Adipocyte (in vitro differentiated cells): Measurements from ENCODE around the gene YTHDF2.
A peak's percentile ranks its signal among the peaks of the same experiment; 100 is the strongest.
"Not testable (repeated sequence)": the region's sequence is repeated elsewhere in the genome, so short reads cannot be mapped to it uniquely, and the experiment has no call there.

Experiments
- DNase-seq: peaks from one replicate; pipeline ENCODE4 v3.0.0-alpha.2; 2015; ENCODE audit warnings: low read depth
- H3K27me3 ChIP-seq: replicated peaks from 2 replicates; pipeline ENCODE4 v1.7.0; 2013; ENCODE audit warnings: mild to moderate bottlenecking, low read length, moderate library complexity; ENCODE audit not compliant: control insufficient read depth, insufficient read depth
- H3K36me3 ChIP-seq: 2 replicates; pipeline ENCODE4 v1.7.0; 2013; ENCODE audit warnings: low read length, mild to moderate bottlenecking, moderate library complexity; ENCODE audit not compliant: control insufficient read depth, insufficient read depth, severe bottlenecking
- H3K4me1 ChIP-seq: 2 replicates; pipeline ENCODE4 v1.7.0; 2013; ENCODE audit warnings: mild to moderate bottlenecking, low read length, moderate library complexity; ENCODE audit not compliant: control insufficient read depth, insufficient read depth
- H3K4me3 ChIP-seq: 2 replicates; pipeline ENCODE4 v1.7.0; 2013; ENCODE audit warnings: mild to moderate bottlenecking, low read length, moderate library complexity
- H3K9ac ChIP-seq: 2 replicates; pipeline ENCODE4 v1.7.0; 2013; ENCODE audit warnings: mild to moderate bottlenecking, low read length, moderate library complexity
- H3K9me3 ChIP-seq: 2 replicates; pipeline ENCODE4 v1.7.0; 2013; ENCODE audit warnings: mild to moderate bottlenecking, low read length, moderate library complexity; ENCODE audit not compliant: control insufficient read depth

The YTHDF2 gene

DNA sequence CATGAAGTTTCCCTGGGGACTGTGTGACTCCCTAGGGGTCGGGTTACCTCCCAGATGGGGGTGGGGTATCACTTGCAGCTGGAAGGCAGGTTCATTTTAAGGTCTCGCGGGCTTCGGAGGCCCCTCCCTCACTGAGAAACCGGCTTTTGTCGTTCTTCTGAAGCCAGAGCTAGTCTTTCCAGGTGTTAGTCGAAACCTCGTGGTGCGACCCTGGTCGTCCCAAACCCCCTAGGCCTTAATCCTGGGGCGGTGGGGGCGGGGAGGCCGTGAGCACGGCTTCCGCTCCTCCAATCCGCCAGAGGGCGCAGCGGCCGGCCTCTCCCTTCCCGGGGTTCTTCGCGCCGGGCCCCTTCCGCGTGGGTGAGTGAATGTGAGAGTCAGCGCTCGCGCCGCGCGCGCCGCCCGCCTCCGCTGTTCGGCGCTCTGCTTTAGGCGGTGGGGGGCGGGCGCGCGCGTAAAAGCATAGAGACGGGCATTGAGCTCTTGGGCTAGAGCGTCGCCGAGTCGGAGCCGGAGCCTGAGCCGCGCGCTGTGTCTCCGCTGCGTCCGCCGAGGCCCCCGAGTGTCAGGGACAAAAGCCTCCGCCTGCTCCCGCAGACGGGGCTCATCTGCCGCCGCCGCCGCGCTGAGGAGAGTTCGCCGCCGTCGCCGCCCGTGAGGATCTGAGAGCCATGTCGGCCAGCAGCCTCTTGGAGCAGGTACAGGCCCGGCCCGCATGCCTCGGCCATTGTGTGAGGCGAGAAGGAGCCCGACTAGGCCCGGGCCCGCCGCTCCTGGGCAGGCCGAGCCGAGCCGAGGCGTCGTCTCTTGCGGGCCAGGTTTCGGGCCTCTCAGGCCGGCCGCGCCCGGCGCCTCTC, at the start of gene YTHDF2:
TSS of gene YTHDF2 (plus strand) at position 491 of the 857 bp plus-strand sequence. CDS start at position 672, 181 bp downstream.
- peak; percentile 99 for DNase-seq
- Histone ChIP-seq H3K9me3 (no peaks in the 10 kb centered on the region), H3K4me1 (peaks cover 29% of the 10 kb centered on the region), H3K27me3 (no peaks in the 10 kb centered on the region), H3K9ac (peak within 1 kb of the TSS; percentile 100), H3K36me3 (peaks cover 29% of the 10 kb centered on the region), H3K4me3 (peak within 1 kb of the TSS; percentile 93)

DNA sequence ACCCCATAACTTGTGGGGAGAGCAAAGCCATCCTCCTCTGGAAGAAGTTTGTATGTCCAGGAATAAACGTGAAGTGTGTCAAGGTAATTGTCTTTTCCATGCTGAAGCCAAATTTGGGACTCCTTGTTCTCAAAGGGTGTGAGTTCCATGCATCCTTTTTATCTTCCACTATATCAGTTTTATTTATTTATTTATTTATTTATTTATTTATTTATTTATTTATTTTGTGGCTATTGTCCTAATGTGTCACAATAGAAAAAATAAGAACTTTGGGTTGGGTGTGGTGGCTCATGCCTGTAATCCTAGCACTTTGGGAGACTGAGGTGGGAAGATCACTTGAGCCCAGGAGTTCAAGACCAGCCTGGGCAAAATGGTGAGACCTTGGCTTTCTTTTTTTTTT, 45.1 kb upstream of the YTHDF2 start:
- peaks cover 19% of the 10 kb centered on the region for H3K36me3 ChIP-seq
- H3K4me3 ChIP-seq, H3K9me3 ChIP-seq, H3K4me1 ChIP-seq, H3K27me3 ChIP-seq, H3K9ac ChIP-seq, DNase-seq: not testable (repeated sequence)

DNA sequence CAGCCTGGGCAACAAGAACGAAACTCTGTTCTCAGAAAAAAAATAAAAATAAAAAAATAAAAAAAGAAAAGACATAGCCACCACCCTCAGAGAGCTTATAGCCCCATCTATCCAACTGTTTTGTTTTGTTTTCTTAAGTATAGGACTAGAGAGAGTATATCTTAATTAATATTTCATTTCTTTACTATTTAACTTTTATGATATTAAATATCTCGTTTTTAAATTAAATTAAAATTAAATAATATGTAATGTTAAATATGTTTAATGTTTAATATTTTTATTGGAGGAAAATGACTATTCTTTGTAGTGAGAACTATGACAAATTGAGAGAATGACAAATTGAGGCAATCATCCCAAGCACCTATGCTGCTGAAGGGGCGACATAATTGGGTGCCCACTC, 33.1 kb upstream of the YTHDF2 start:
- no peak for DNase-seq
- Histone ChIP-seq H3K27me3 (no peaks in the 10 kb centered on the region), H3K4me1 (no peaks in the 10 kb centered on the region), H3K9ac (no peak overlapping the region), H3K4me3 (no peak overlapping the region), H3K36me3 (peaks cover 26% of the 10 kb centered on the region), H3K9me3 (no peaks in the 10 kb centered on the region)

DNA sequence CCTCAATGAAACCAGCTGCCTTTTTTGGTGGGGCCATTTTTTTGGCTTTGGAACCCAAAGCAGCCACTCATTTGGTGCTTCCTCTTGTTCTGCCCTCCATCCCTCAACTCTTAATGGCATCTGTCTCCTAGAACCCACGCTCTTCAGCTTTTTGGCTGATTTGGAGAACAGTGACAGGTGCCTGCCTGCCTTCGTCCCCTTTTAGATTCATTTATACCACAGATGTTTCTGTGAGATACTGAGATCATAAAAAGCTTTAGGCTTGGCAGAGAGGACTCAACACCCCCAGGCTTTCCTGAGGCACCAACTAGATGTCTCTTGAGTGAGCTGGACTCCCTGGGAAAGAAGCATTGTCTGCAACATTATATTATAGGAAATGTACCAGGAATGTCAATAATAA, 20.4 kb upstream of the YTHDF2 start:
- peaks cover 12% of the 10 kb centered on the region for H3K4me1 ChIP-seq
- peaks cover 31% of the 10 kb centered on the region for H3K36me3 ChIP-seq
- DNase-seq, result no peak
- H3K9ac ChIP-seq, result no peak overlapping the region
- H3K4me3 ChIP-seq, result no peak overlapping the region
- no peaks in the 10 kb centered on the region for H3K9me3 ChIP-seq
- H3K27me3 ChIP-seq, result no peaks in the 10 kb centered on the region

DNA sequence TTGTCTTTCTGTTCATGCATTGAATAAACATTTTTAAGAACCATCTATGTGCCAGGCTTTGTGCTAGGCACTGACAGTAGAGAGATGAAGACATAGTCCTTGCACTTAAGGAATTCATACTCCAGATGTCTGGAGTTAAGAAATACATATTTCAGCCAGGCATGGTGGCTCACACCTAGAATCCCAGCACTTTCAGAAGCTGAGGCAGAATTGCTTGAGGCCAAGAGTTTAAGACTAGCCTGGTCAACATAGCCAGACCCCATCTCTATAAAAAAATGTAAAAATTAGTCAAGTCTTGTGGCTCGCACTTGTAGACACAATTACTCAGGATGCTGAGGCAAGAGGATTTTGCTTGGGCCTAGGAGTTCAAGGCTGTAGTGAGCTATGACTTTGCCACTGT, 18.6 kb upstream of the YTHDF2 start:
- Histone ChIP-seq H3K9me3 (no peaks in the 10 kb centered on the region), H3K27me3 (no peaks in the 10 kb centered on the region), H3K36me3 (peaks cover 19% of the 10 kb centered on the region), H3K4me1 (peaks cover 12% of the 10 kb centered on the region), H3K4me3 (no peak overlapping the region), H3K9ac (no peak overlapping the region)
- no peak for DNase-seq

DNA sequence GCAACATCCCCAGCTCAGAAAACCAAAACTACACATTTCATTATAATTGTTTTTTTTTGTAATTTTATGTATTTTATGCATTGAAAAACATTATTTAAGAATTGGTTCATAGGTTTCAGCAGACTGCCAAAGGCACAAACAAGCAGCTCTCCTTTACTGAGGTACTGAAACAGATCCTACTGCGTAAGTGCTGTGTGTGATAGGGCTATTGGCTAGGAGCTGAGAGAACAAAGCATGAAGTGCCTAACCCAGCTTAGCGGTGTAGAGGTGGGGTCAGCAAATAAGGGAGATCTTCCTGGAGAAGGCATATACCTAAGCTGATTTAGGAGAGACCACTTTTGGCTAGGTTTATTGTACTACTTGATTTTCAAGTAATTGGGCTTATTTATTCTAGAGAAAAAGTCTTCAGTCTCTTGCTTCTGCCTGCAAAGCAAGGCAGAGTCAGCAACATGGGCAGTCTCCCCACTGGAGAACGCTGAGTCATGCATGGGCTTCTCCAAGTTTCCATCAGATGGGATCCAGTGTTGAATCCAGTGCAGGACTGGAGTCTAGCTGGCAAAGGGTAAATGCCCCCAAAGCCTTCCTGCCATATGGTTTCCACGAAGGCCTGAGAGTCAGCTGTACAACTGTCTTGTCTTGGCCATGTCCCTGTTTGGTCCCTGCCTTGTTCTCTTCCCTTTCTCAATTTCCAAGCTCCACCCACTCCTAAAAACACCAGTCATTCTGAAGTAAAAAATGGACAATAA, 18.0 kb upstream of the YTHDF2 start:
- no peak overlapping the region for H3K4me3 ChIP-seq

DNA sequence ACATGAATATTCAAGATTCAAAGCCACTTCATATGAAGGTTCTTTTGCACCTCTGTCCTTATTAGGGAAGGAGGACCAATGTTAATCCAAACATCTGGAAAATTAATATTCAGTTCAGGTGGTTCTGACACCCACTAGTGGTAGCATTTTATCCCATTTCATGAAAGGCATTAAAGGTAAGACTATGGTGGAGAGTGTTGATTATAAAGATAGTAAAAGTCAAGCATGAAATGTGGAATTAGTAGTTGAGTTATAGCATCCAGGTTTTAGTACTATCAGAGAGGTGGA, 17.5 kb upstream of the YTHDF2 start:
- no peaks in the 10 kb centered on the region for H3K27me3 ChIP-seq
- no peak for DNase-seq
- H3K9ac ChIP-seq, result no peak overlapping the region
- H3K4me1 ChIP-seq, result peaks cover 12% of the 10 kb centered on the region
- H3K36me3 ChIP-seq, result peaks cover 9% of the 10 kb centered on the region
- H3K4me3 ChIP-seq, result no peak overlapping the region
- no peaks in the 10 kb centered on the region for H3K9me3 ChIP-seq

More for the DNA sequence above, 18.0 kb upstream of the YTHDF2 start:
- peaks cover 12% of the 10 kb centered on the region for H3K4me1 ChIP-seq
- no peak overlapping the region for H3K9ac ChIP-seq
- H3K9me3 ChIP-seq, result no peaks in the 10 kb centered on the region
- H3K27me3 ChIP-seq, result no peaks in the 10 kb centered on the region
- peak; percentile 51 for DNase-seq
- peaks cover 14% of the 10 kb centered on the region for H3K36me3 ChIP-seq

DNA sequence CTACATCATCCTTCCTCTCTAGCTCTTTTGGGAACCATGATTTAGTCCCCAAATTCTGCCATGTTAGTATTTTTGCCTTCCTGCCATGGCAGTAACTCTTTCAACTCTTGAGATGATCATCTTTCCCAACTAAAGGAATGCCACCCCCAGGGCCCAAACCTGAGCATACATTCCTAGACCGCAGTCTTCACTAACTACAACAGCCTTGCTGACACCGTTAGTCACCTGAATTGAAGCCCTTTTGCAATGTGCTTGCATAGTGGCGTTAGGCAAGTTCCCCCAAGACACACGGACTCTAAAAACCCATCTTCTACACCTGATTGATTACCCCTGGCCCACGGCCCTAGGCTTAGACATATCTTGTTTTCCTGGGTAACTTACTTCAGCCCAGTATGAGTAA, 16.4 kb upstream of the YTHDF2 start:
- DNase-seq, result no peak
- peaks cover 12% of the 10 kb centered on the region for H3K4me1 ChIP-seq
- H3K9ac ChIP-seq, result no peak overlapping the region
- no peaks in the 10 kb centered on the region for H3K36me3 ChIP-seq
- H3K4me3 ChIP-seq, result no peak overlapping the region
- no peaks in the 10 kb centered on the region for H3K27me3 ChIP-seq
- no peaks in the 10 kb centered on the region for H3K9me3 ChIP-seq

DNA sequence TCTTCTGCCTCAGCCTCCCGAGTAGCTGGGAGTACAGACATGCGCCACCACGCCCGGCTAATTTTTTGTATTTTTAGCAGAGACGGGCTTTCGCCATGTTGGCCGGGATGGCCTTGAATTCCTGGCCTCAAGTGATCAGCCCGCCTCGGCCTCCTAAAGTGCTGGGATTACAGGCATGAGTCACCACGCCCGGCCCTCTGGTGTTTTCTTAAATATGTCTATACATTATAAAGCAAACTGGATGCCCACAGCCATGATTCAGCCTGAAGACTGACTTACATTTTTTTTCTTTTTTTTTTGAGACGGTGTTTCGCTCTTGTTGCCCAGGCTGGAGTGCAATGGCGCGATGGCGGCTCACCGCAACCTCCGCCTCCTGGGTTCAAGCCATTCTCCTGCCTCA, 14.8 kb upstream of the YTHDF2 start:
- H3K4me1 ChIP-seq, result peaks cover 12% of the 10 kb centered on the region
- not testable (repeated sequence) for H3K36me3 ChIP-seq, H3K9ac ChIP-seq, H3K9me3 ChIP-seq, H3K4me3 ChIP-seq, H3K27me3 ChIP-seq
- DNase-seq, result peak; percentile 12

DNA sequence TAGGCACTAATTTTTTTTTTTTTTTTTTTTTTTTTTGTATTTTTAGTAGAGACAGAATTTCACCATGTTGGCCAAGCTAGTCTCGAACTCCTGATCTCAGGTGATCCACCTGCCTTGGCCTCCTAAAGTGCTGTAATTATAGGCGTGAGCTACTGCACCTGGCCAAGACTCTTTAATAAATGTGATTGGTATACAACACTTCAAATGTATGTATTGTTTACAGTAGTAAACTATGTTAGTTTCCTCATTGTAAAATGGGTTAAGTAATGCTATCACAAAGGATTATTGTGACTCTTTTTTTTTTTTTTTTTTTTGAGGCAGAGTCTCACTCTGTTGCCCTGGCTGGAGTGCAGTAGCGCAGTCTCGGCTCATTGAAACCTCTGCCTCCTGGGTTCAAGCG, 11.4 kb upstream of the YTHDF2 start:
- not testable (repeated sequence) for H3K36me3 ChIP-seq, H3K27me3 ChIP-seq, DNase-seq, H3K9me3 ChIP-seq, H3K4me3 ChIP-seq, H3K4me1 ChIP-seq, H3K9ac ChIP-seq

DNA sequence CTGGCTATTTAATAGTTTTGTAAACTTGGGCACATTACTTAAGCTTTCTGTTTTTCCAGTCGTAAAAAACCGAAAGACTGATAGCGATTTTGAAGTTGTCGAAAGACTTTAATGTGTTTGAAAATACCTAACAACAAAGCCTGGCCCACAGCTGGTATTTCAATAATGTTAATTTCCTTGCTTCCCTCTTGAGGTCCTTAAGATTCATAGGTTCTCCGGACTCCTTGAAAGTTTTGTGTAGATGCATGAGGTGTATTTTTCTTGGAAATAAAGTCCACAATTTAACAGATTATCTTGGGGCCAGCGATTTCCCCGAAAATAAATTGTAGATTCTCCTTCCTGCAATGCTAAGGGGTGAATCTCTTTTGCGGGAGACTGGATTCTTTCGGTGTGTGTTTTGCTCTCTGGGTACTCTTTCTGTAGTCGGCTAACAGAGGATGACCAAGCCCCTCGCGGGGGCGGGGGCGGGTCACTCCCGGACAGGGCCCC, 735 bp upstream of the YTHDF2 start:
- no peaks in the 10 kb centered on the region for H3K9me3 ChIP-seq
- peak overlapping the region; percentile 93 for H3K4me3 ChIP-seq
- no peak for DNase-seq
- H3K27me3 ChIP-seq, result no peaks in the 10 kb centered on the region
- H3K36me3 ChIP-seq, result peaks cover 22% of the 10 kb centered on the region
- peak overlapping the region; percentile 100 for H3K9ac ChIP-seq
- H3K4me1 ChIP-seq, result peaks cover 29% of the 10 kb centered on the region
